Measurements from ENCODE around the gene MAP1LC3B2.

- TF ChIP-seq, protein P1, sequence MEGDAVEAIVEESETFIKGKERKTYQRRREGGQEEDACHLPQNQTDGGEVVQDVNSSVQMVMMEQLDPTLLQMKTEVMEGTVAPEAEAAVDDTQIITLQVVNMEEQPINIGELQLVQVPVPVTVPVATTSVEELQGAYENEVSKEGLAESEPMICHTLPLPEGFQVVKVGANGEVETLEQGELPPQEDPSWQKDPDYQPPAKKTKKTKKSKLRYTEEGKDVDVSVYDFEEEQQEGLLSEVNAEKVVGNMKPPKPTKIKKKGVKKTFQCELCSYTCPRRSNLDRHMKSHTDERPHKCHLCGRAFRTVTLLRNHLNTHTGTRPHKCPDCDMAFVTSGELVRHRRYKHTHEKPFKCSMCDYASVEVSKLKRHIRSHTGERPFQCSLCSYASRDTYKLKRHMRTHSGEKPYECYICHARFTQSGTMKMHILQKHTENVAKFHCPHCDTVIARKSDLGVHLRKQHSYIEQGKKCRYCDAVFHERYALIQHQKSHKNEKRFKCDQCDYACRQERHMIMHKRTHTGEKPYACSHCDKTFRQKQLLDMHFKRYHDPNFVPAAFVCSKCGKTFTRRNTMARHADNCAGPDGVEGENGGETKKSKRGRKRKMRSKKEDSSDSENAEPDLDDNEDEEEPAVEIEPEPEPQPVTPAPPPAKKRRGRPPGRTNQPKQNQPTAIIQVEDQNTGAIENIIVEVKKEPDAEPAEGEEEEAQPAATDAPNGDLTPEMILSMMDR (IDR thresholded peaks at IDR 0.05; ENCODE audit: control extremely low read depth in 1 of 3, insufficient read depth in 1 of 3, low read depth in 1 of 3, low read length in 3 of 3), result no peak
- TF ChIP-seq ZNF274 (IDR thresholded peaks at IDR 0.05; ENCODE audit: borderline replicate concordance, extremely low read depth, low read length) (no peak), MAX (IDR thresholded peaks at IDR 0.05) (no peak), POLR2AphosphoS5 (IDR thresholded peaks at IDR 0.05; ENCODE audit: low read depth, low read length) (no peak), CBX8 (IDR thresholded peaks at IDR 0.05; ENCODE audit: borderline replicate concordance, low read depth, low read length) (no peak), POLR2A (IDR thresholded peaks at IDR 0.05; ENCODE audit: control extremely low read depth in 1 of 2, low read depth in 2 of 2, low read length in 2 of 2) (no peak)
Observed at GRCh38 chr12:116610971-116611541, 51.9 kb downstream of the MAP1LC3B2 start.

Measured in H1 (cell line).